GM15510 (cell line): ENCODE results near the gene ATP2B2.

ENCODE experiments used
- POLR2A ChIP-seq: IDR thresholded peaks from 3 replicates; pipeline ENCODE4 v1.6.1; 2011; ENCODE audit warnings: borderline replicate concordance; ENCODE audit not compliant: insufficient read length; ENCODE audit errors: extremely low read depth

The ATP2B2 gene

GRCh38 chr3:10410383-10411002 is 94.9 kb downstream of the ATP2B2 start:
- TF ChIP-seq POLR2A: no peak

- no peak for TF ChIP-seq POLR2A
These were observed 96.7 kb downstream of the ATP2B2 start for GRCh38 chr3:10408680-10409079.

- no peak for TF ChIP-seq POLR2A
These were observed 98.0 kb downstream of the ATP2B2 start for GRCh38 chr3:10407361-10407760.

GRCh38 chr3:10406414-10406813 is 99.0 kb downstream of the ATP2B2 start:
- TF ChIP-seq POLR2A: no peak

- TF ChIP-seq POLR2A: no peak
These were observed 99.6 kb downstream of the ATP2B2 start for GRCh38 chr3:10405816-10406215.

- no peak for TF ChIP-seq POLR2A
These were observed 100.5 kb downstream of the ATP2B2 start for GRCh38 chr3:10404876-10405275.

- no peak for TF ChIP-seq POLR2A
These were observed 101.0 kb downstream of the ATP2B2 start for GRCh38 chr3:10404377-10404776.

GRCh38 chr3:10401990-10402761 is 103.2 kb downstream of the ATP2B2 start:
- TF ChIP-seq POLR2A: no peak

- TF ChIP-seq POLR2A: no peak
These were observed 104.5 kb downstream of the ATP2B2 start for GRCh38 chr3:10400749-10401495.

- no peak for TF ChIP-seq POLR2A
These were observed 105.2 kb downstream of the ATP2B2 start for GRCh38 chr3:10400050-10400748.

- no peak for TF ChIP-seq POLR2A
These were observed 105.8 kb downstream of the ATP2B2 start for GRCh38 chr3:10399634-10400033.

GRCh38 chr3:10398341-10398740 is 107.0 kb downstream of the ATP2B2 start:
- TF ChIP-seq POLR2A: no peak

GRCh38 chr3:10397879-10398278 is 107.5 kb downstream of the ATP2B2 start:
- no peak for TF ChIP-seq POLR2A

GRCh38 chr3:10396931-10397330 is 108.5 kb downstream of the ATP2B2 start:
- TF ChIP-seq POLR2A: no peak

- no peak for TF ChIP-seq POLR2A
These were observed 109.3 kb downstream of the ATP2B2 start for GRCh38 chr3:10396083-10396482.
